DMS153 treated with DMSO at 0.1 percent for 48 hours (cell line): ENCODE measurements around the gene KMT5C.
"Not testable (repeated sequence)": the region's sequence is repeated elsewhere in the genome, so short reads cannot be mapped to it uniquely, and the experiment has no call there.

Source experiments
- DNase-seq: peaks from one replicate; lab custom pipeline; 2025; ENCODE audit not compliant: unreplicated experiment; lab: John Stamatoyannopoulos, UW

Gene KMT5C

GRCh38 chr19:55316646-55317045 lies 23.0 kb upstream of the KMT5C start:
- no peak for DNase-seq

- DNase-seq: no peak
Observed at GRCh38 chr19:55319785-55320184, 19.9 kb upstream of the KMT5C start.

GRCh38 chr19:55320844-55321419 lies 18.7 kb upstream of the KMT5C start:
- no peak for DNase-seq

- DNase-seq: no peak
Observed at GRCh38 chr19:55321466-55322137, 18.1 kb upstream of the KMT5C start.

GRCh38 chr19:55322204-55322885 lies 17.3 kb upstream of the KMT5C start:
- DNase-seq: no peak

- DNase-seq: no peak
Observed at GRCh38 chr19:55324662-55325061, 15.0 kb upstream of the KMT5C start.

GRCh38 chr19:55325172-55325571 lies 14.5 kb upstream of the KMT5C start, which contains the start of gene TMEM150B:
TSS of gene TMEM150B (minus strand) at chr19:55325341. CDS start at chr19:55321036, 4,305 bp downstream.
- no peak for DNase-seq

GRCh38 chr19:55328774-55329318 lies 10.8 kb upstream of the KMT5C start:
- not testable (repeated sequence) for DNase-seq

GRCh38 chr19:55329791-55330190 lies 9.9 kb upstream of the KMT5C start:
- DNase-seq: not testable (repeated sequence)

GRCh38 chr19:55333870-55334269 lies 5.8 kb upstream of the KMT5C start:
- DNase-seq: no peak

- no peak for DNase-seq
Observed at GRCh38 chr19:55336101-55336500, 3.6 kb upstream of the KMT5C start.

- DNase-seq: no peak
Observed at GRCh38 chr19:55339889-55340783, 460 bp downstream of the KMT5C start.

GRCh38 chr19:55340784-55341147 lies 1.1 kb downstream of the KMT5C start:
- no peak for DNase-seq

- DNase-seq: no peak
Observed at GRCh38 chr19:55341171-55341588, 1.5 kb downstream of the KMT5C start.

- no peak for DNase-seq
Observed at GRCh38 chr19:55341595-55342531, 2.2 kb downstream of the KMT5C start.

GRCh38 chr19:55344444-55344843 lies 4.8 kb downstream of the KMT5C start:
- DNase-seq: no peak

- DNase-seq: no peak
Observed at GRCh38 chr19:55345101-55345817, 5.6 kb downstream of the KMT5C start.

- DNase-seq: no peak
Observed at GRCh38 chr19:55345818-55346724, 6.4 kb downstream of the KMT5C start.
